PFSK-1 (cell line): ENCODE data around the gene BAG5.

Experiments
- FOXP2 ChIP-seq: optimal IDR thresholded peaks from 2 replicates; pipeline ENCODE3; 2011; ENCODE audit warnings: borderline replicate concordance, control low read depth, inconsistent platforms; ENCODE audit not compliant: insufficient read depth; ENCODE audit errors: extremely low read length, extremely low read depth
- POLR2AphosphoS5 ChIP-seq: IDR thresholded peaks from 2 replicates; pipeline ENCODE4 v1.6.1; 2012; ENCODE audit warnings: low read depth, mild to moderate bottlenecking, control low read depth, low read length, moderate library complexity
- SIN3A ChIP-seq: IDR thresholded peaks from 2 replicates; pipeline ENCODE4 v1.6.1; 2012; ENCODE audit warnings: mild to moderate bottlenecking, low read length, moderate library complexity, borderline replicate concordance; ENCODE audit not compliant: insufficient read depth
- TAF1 ChIP-seq: IDR thresholded peaks from 2 replicates; pipeline ENCODE4 v1.6.1; 2012; ENCODE audit warnings: low read length, control low read depth, borderline replicate concordance; ENCODE audit not compliant: insufficient read depth
- TF ChIP-seq, protein P1 (sequence below), 2 experiments: IDR thresholded peaks; 2 replicates each; pipeline versions ENCODE4 v1.6.1 to v1.8.0; 2011 to 2012; ENCODE audit warnings: low read depth in 2 of 2, low read length in 2 of 2, control low read depth in 1 of 2, inconsistent platforms in 1 of 2, mild to moderate bottlenecking in 1 of 2, moderate library complexity in 1 of 2; ENCODE audit not compliant: insufficient read depth in 1 of 2

Gene BAG5

DNA sequence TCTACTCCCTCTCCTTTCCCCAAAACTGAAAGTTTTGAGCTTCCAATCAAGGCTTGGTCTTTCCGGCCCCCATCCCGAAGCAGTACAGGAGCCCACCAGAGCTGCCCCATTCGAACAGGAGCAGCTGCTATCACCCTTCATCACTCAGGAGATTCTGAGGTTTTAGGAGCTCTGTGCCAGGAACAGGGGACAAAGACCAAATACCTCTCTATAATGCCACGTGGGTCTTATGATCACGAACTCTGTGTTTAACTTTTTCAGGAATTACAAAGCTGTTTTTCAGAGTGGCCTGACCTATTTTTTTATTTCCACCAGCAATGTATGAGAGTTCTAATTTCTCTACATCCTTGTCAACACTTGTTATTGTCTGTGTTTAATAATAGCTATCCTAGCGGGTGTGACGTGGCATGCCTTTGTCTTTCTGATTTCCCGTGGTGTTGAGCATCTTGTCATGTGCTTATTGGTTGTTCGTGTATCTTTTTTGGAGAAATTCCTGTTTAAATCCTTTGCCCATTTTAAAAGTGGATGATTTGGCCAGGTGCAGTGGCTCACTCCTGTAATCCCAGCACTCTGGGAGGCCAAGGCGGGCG is 22.0 kb upstream of the BAG5 start:
- TF ChIP-seq POLR2AphosphoS5 (no peak), TAF1 (no peak), FOXP2 (no peak), SIN3A (no peak)
- TF ChIP-seq, protein P1, sequence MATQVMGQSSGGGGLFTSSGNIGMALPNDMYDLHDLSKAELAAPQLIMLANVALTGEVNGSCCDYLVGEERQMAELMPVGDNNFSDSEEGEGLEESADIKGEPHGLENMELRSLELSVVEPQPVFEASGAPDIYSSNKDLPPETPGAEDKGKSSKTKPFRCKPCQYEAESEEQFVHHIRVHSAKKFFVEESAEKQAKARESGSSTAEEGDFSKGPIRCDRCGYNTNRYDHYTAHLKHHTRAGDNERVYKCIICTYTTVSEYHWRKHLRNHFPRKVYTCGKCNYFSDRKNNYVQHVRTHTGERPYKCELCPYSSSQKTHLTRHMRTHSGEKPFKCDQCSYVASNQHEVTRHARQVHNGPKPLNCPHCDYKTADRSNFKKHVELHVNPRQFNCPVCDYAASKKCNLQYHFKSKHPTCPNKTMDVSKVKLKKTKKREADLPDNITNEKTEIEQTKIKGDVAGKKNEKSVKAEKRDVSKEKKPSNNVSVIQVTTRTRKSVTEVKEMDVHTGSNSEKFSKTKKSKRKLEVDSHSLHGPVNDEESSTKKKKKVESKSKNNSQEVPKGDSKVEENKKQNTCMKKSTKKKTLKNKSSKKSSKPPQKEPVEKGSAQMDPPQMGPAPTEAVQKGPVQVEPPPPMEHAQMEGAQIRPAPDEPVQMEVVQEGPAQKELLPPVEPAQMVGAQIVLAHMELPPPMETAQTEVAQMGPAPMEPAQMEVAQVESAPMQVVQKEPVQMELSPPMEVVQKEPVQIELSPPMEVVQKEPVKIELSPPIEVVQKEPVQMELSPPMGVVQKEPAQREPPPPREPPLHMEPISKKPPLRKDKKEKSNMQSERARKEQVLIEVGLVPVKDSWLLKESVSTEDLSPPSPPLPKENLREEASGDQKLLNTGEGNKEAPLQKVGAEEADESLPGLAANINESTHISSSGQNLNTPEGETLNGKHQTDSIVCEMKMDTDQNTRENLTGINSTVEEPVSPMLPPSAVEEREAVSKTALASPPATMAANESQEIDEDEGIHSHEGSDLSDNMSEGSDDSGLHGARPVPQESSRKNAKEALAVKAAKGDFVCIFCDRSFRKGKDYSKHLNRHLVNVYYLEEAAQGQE (IDR thresholded peaks at IDR 0.05; ENCODE audit: insufficient read depth in 1 of 2, low read depth in 2 of 2, low read length in 2 of 2): no peak

DNA sequence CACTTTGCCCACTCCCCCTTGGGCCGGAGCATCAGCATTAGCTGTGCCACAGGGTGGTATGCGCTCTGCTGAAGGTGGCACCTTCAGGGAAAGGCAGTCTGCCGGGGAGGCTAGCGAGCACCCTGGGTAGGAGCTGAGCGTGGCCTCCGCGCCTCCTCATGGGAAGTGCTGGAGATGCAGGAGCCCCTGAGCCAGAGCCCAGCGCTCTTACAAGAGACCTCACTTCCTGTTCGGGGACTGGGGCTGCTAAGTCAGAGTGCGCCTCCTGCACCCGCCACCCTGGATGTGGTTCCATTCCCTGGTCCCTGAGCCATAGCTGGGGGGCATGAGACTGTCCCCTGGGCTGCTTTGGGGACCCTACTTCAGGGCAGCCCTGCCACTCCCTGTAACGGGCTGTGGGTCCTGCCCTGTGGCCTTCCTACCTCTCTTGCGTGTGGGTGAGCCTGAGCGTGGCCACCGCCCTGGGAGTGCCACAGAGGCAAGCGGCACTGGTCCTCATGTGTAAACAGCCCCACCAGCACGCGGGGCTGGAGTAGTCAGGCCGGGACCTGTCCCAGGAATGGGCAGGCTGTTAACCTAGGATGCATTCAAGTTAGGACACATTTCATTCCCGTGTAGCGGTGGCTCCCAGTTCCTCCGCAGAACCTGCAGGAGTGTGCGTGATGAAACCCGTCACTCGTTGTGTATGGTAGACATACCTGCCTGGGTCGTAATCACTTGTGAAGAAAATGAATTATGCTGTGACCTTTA is 19.7 kb upstream of the BAG5 start:
- TF ChIP-seq, protein P1 (IDR thresholded peaks at IDR 0.05; ENCODE audit: insufficient read depth in 1 of 2, low read depth in 2 of 2, low read length in 2 of 2): no peak
- TF ChIP-seq FOXP2: no peak
- no peak for TF ChIP-seq POLR2AphosphoS5
- TF ChIP-seq TAF1: no peak
- TF ChIP-seq SIN3A: no peak

DNA sequence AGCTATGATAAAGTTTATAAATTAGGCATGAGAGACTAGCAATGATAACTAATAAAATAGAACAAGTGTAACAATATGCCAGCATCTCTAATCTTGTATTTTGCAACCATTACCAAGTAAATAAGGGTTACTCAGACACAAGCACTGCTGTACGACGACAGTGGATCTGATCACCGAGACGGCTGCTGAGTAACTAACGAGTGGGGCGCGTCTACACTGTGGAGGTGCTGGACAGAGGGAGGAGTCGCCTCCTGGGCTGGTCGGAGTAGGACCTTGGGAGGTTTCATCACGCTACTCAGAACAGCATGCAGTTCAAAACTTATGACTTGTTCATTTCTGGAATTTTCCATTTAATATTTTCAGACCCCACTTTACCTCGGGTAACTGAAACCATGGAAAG is 18.7 kb upstream of the BAG5 start:
- no peak for TF ChIP-seq FOXP2
- TF ChIP-seq SIN3A: no peak
- TF ChIP-seq POLR2AphosphoS5: no peak
- no peak for TF ChIP-seq TAF1
- TF ChIP-seq, protein P1 (IDR thresholded peaks at IDR 0.05; ENCODE audit: insufficient read depth in 1 of 2, low read depth in 2 of 2, low read length in 2 of 2): no peak

DNA sequence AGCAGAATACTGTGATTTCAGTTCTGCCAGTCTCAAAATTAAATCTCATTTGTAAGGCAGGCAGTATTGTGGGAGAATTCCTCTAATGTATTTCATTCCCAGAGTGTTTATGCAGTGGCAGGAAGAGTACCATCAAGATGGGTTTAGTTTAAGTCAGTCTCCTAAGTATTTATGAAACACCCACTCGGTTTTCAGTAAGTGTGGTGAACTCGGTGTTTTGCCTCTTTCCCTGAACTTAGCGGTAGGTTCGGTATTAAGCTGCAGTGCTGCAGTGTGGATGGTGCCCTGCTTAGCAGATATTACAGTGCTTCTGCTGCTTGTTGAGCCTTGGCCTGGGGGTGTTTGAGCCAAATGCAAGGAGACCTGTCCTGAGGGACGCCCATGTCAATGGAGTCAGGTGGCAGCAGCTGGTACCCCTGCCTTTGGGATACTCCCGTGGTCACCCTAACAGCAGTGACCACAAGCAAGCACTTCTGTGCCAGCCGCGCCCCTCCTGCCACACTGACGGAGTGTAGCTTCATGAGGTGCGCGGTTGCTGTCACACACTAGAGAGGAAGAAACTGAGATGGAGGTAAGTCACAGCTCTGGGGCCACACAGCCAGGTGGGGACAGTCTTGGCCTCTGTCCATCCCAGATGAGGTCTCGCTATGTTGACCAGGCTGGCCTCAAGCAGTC is 16.1 kb upstream of the BAG5 start:
- TF ChIP-seq, protein P1 (IDR thresholded peaks at IDR 0.05; ENCODE audit: insufficient read depth in 1 of 2, low read depth in 2 of 2, low read length in 2 of 2): no peak
- TF ChIP-seq FOXP2 (no peak), TAF1 (no peak), SIN3A (no peak), POLR2AphosphoS5 (no peak)
